ENCODE data around the gene MAP7. TPM values are rescaled to one million over a fixed set of nuclear protein-coding genes. Genes with fewer than 3 reads are reported as not detected.
"Not testable (repeated sequence)": the region's sequence is repeated elsewhere in the genome, so short reads cannot be mapped to it uniquely, and the experiment has no call there.

The MAP7 gene
- total RNA-seq, 1 donor from 2014 or later, result 1.3 TPM

GRCh38 chr6:136593748-136594490, 43.7 kb upstream of the MAP7 start:
- Mint-ChIP-seq H3K9me3 (ENCODE audit: unreplicated experiment) (no peaks in the 10 kb centered on the region), H3K36me3 (ENCODE audit: low read depth, unreplicated experiment) (no peaks in the 10 kb centered on the region), H3K4me3 (ENCODE audit: unreplicated experiment) (no peak overlapping the region), H3K27me3 (ENCODE audit: unreplicated experiment) (peaks cover 3% of the 10 kb centered on the region), H3K4me1 (ENCODE audit: unreplicated experiment) (peaks cover 12% of the 10 kb centered on the region), H3K27ac (ENCODE audit: unreplicated experiment) (no peak overlapping the region)
- TF ChIP-seq CTCF (IDR thresholded peaks at IDR 0.05; ENCODE audit: unreplicated experiment), result no peak
- no peak for DNase-seq (ENCODE audit: low spot score)

- TF ChIP-seq CTCF (IDR thresholded peaks at IDR 0.05; ENCODE audit: unreplicated experiment), result no peak
- H3K27ac Mint-ChIP-seq (ENCODE audit: unreplicated experiment), result no peak overlapping the region
- no peak for DNase-seq (ENCODE audit: low spot score)
- no peaks in the 10 kb centered on the region for H3K36me3 Mint-ChIP-seq (ENCODE audit: low read depth, unreplicated experiment)
- peaks cover 3% of the 10 kb centered on the region for H3K27me3 Mint-ChIP-seq (ENCODE audit: unreplicated experiment)
- H3K4me1 Mint-ChIP-seq (ENCODE audit: unreplicated experiment), result peaks cover 12% of the 10 kb centered on the region
- no peaks in the 10 kb centered on the region for H3K9me3 Mint-ChIP-seq (ENCODE audit: unreplicated experiment)
- no peak overlapping the region for H3K4me3 Mint-ChIP-seq (ENCODE audit: unreplicated experiment)
Observed at GRCh38 chr6:136592930-136593673, 42.9 kb upstream of the MAP7 start.

GRCh38 chr6:136591617-136592016, 41.4 kb upstream of the MAP7 start:
- TF ChIP-seq CTCF (IDR thresholded peaks at IDR 0.05; ENCODE audit: unreplicated experiment), result no peak
- Mint-ChIP-seq H3K9me3 (ENCODE audit: unreplicated experiment) (no peaks in the 10 kb centered on the region), H3K4me3 (ENCODE audit: unreplicated experiment) (no peak overlapping the region), H3K4me1 (ENCODE audit: unreplicated experiment) (peaks cover 12% of the 10 kb centered on the region), H3K36me3 (ENCODE audit: low read depth, unreplicated experiment) (no peaks in the 10 kb centered on the region), H3K27ac (ENCODE audit: unreplicated experiment) (no peak overlapping the region), H3K27me3 (ENCODE audit: unreplicated experiment) (peaks cover 4% of the 10 kb centered on the region)
- DNase-seq (ENCODE audit: low spot score), result no peak

GRCh38 chr6:136590846-136591245, 40.6 kb upstream of the MAP7 start:
- H3K9me3 Mint-ChIP-seq (ENCODE audit: unreplicated experiment); H3K36me3 Mint-ChIP-seq (ENCODE audit: low read depth, unreplicated experiment); H3K27me3 Mint-ChIP-seq (ENCODE audit: unreplicated experiment); DNase-seq (ENCODE audit: low spot score); H3K4me3 Mint-ChIP-seq (ENCODE audit: unreplicated experiment); H3K27ac Mint-ChIP-seq (ENCODE audit: unreplicated experiment): not testable (repeated sequence)
- H3K4me1 Mint-ChIP-seq (ENCODE audit: unreplicated experiment), result peaks cover 12% of the 10 kb centered on the region

- no peak for TF ChIP-seq CTCF (IDR thresholded peaks at IDR 0.05; ENCODE audit: unreplicated experiment)
- Mint-ChIP-seq H3K4me1 (ENCODE audit: unreplicated experiment) (no peaks in the 10 kb centered on the region), H3K9me3 (ENCODE audit: unreplicated experiment) (no peaks in the 10 kb centered on the region), H3K27me3 (ENCODE audit: unreplicated experiment) (peaks cover 4% of the 10 kb centered on the region), H3K36me3 (ENCODE audit: low read depth, unreplicated experiment) (no peaks in the 10 kb centered on the region), H3K27ac (ENCODE audit: unreplicated experiment) (no peak overlapping the region), H3K4me3 (ENCODE audit: unreplicated experiment) (no peak overlapping the region)
- no peak for DNase-seq (ENCODE audit: low spot score)
Observed at GRCh38 chr6:136587527-136587926, 37.3 kb upstream of the MAP7 start.

All from endothelial cell (in vitro differentiated cells).